Trophoblast cell (in vitro differentiated cells and primary cell): Measurements from ENCODE around the gene ENTPD6.
"Not testable (repeated sequence)": the region's sequence is repeated elsewhere in the genome, so short reads cannot be mapped to it uniquely, and the experiment has no call there.

ENCODE experiments used
- DNase-seq, 2 donors: peaks; one replicate each; pipeline ENCODE4 v3.0.0-alpha.2; 2016
- H2AFZ ChIP-seq: 2 replicates; pipeline ENCODE4 v1.6.1; 2013; ENCODE audit warnings: low read length, moderate library complexity, mild to moderate bottlenecking; ENCODE audit not compliant: insufficient read depth, poor library complexity
- H2AK5ac ChIP-seq: 2 replicates; pipeline ENCODE4 v1.6.1; 2013; ENCODE audit warnings: mild to moderate bottlenecking, low read length
- H2BK120ac ChIP-seq: 2 replicates; pipeline ENCODE4 v1.6.1; 2013; ENCODE audit warnings: low read length, mild to moderate bottlenecking, moderate library complexity; ENCODE audit not compliant: insufficient read depth, poor library complexity
- H2BK12ac ChIP-seq: 2 replicates; pipeline ENCODE4 v1.6.1; 2013; ENCODE audit warnings: mild to moderate bottlenecking, low read length, moderate library complexity
- H2BK5ac ChIP-seq: 2 replicates; pipeline ENCODE4 v1.6.1; 2013; ENCODE audit warnings: low read length, low read depth, moderate library complexity, mild to moderate bottlenecking; ENCODE audit not compliant: poor library complexity
- H3K14ac ChIP-seq: 2 replicates; pipeline ENCODE4 v1.6.1; 2013; ENCODE audit warnings: mild to moderate bottlenecking, low read length
- H3K18ac ChIP-seq: 2 replicates; pipeline ENCODE4 v1.6.1; 2013; ENCODE audit warnings: mild to moderate bottlenecking, low read length
- H3K23ac ChIP-seq: 2 replicates; pipeline ENCODE4 v1.6.1; 2013; ENCODE audit warnings: low read length
- H3K27ac ChIP-seq: 2 replicates; pipeline ENCODE4 v1.5.1; 2013; ENCODE audit warnings: low read depth, mild to moderate bottlenecking, inconsistent platforms, low read length, moderate library complexity
- H3K27me3 ChIP-seq: 2 replicates; pipeline ENCODE4 v1.6.1; 2013; ENCODE audit warnings: inconsistent platforms, mild to moderate bottlenecking, low read length, moderate library complexity; ENCODE audit not compliant: insufficient read depth
- H3K36me3 ChIP-seq, 2 experiments: 1 replicate in 1 of 2; 2 replicates in 1 of 2; pipeline ENCODE4 v1.6.1; 2013; ENCODE audit warnings: low read length in 2 of 2, mild to moderate bottlenecking in 2 of 2, moderate library complexity in 1 of 2; ENCODE audit not compliant: insufficient read depth in 2 of 2, control insufficient read depth in 1 of 2
- H3K4ac ChIP-seq: 2 replicates; pipeline ENCODE4 v1.6.1; 2013; ENCODE audit warnings: low read depth, mild to moderate bottlenecking, low read length, moderate library complexity
- H3K4me1 ChIP-seq, 2 experiments: 1 replicate in 1 of 2; 2 replicates in 1 of 2; pipeline ENCODE4 v1.6.1; 2013; ENCODE audit warnings: low read length in 2 of 2, mild to moderate bottlenecking in 2 of 2, moderate library complexity in 1 of 2; ENCODE audit not compliant: insufficient read depth in 2 of 2, control insufficient read depth in 1 of 2
- H3K4me2 ChIP-seq: 2 replicates; pipeline ENCODE4 v1.6.1; 2013; ENCODE audit warnings: inconsistent platforms, mild to moderate bottlenecking, low read length, moderate library complexity
- H3K4me3 ChIP-seq: 2 replicates; pipeline ENCODE4 v1.5.1; 2013; ENCODE audit warnings: mild to moderate bottlenecking, low read depth, low read length, inconsistent platforms
- H3K79me1 ChIP-seq: one replicate; pipeline ENCODE4 v1.6.1; 2013; ENCODE audit warnings: low read length
- H3K79me2 ChIP-seq: 2 replicates; pipeline ENCODE4 v1.6.1; 2013; ENCODE audit warnings: low read length, mild to moderate bottlenecking; ENCODE audit not compliant: control insufficient read depth, insufficient read depth, poor library complexity
- H3K9ac ChIP-seq: 2 replicates; pipeline ENCODE4 v1.6.1; 2013; ENCODE audit warnings: mild to moderate bottlenecking, low read length
- H3K9me3 ChIP-seq: 2 replicates; pipeline ENCODE4 v1.6.1; 2013; ENCODE audit warnings: low read depth, mild to moderate bottlenecking, control low read depth, inconsistent platforms, low read length; ENCODE audit not compliant: insufficient read depth
- H4K12ac ChIP-seq: 2 replicates; pipeline ENCODE4 v1.6.1; 2013; ENCODE audit warnings: low read depth, mild to moderate bottlenecking, low read length, moderate library complexity
- H4K8ac ChIP-seq: 2 replicates; pipeline ENCODE4 v1.6.1; 2013; ENCODE audit warnings: low read depth, mild to moderate bottlenecking, low read length, moderate library complexity
- H4K91ac ChIP-seq: one replicate; pipeline ENCODE4 v1.6.1; 2013; ENCODE audit warnings: low read depth, mild to moderate bottlenecking, low read length, moderate library complexity
- WGBS: extraction: QIAGEN DNeasy Blood & Tissue Kit; methylation state at CpG from one replicate; pipeline ENCODE4 v1.1.7; 2013; ENCODE audit warnings: missing lambda C conversion rate; ENCODE audit not compliant: insufficient read length, insufficient coverage; ENCODE audit errors: extremely low coverage; 5-methylcytosine and 5-hydroxymethylcytosine counted together

ENTPD6 gene

GRCh38 chr20:25238319-25239037 is 43.0 kb downstream of the ENTPD6 start:
- Histone ChIP-seq H3K4me1 (peaks cover 11 to 14% of the 10 kb centered on the region in 2 experiments), H4K91ac (peak overlapping the region; percentile 46), H3K4ac (no peak overlapping the region), H3K23ac (no peak overlapping the region), H3K36me3 (no peaks in the 10 kb centered on the region), H2BK12ac (peak overlapping the region; percentile 53), H3K9me3 (peaks cover 3% of the 10 kb centered on the region), H3K18ac (peak overlapping the region; percentile 39), H2BK120ac (peak overlapping the region; percentile 37), H3K9ac (no peak overlapping the region), H3K79me2 (no peaks in the 10 kb centered on the region), H3K79me1 (peaks cover 3% of the 10 kb centered on the region), H3K14ac (peak overlapping the region; percentile 48), H3K27me3 (no peaks in the 10 kb centered on the region), H3K27ac (no peak overlapping the region), H3K4me3 (no peak overlapping the region), H2AK5ac (no peak overlapping the region), H2AFZ (no peak overlapping the region), H2BK5ac (peak overlapping the region; percentile 64), H4K12ac (no peak overlapping the region), H4K8ac (no peak overlapping the region), H3K4me2 (no peak overlapping the region)
- DNase-seq = peak in 1 of 2 donors; percentile 18
- no CpG with 5 or more reads among the region's 12 CpGs for WGBS

- H3K9ac ChIP-seq = no peak overlapping the region
- no peak overlapping the region for H2BK120ac ChIP-seq
- no peak overlapping the region for H4K8ac ChIP-seq
- no peaks in the 10 kb centered on the region for H3K36me3 ChIP-seq
- H2BK5ac ChIP-seq = no peak overlapping the region
- H4K12ac ChIP-seq = no peak overlapping the region
- H2AK5ac ChIP-seq = no peak overlapping the region
- H3K18ac ChIP-seq = no peak overlapping the region
- peaks cover 11 to 14% of the 10 kb centered on the region in 2 experiments for H3K4me1 ChIP-seq
- no CpG with 5 or more reads among the region's 19 CpGs for WGBS
- no peak overlapping the region for H3K4ac ChIP-seq
- H3K79me2 ChIP-seq = no peaks in the 10 kb centered on the region
- DNase-seq = no peak
- H3K9me3 ChIP-seq = peaks cover 3% of the 10 kb centered on the region
- no peak overlapping the region for H3K14ac ChIP-seq
- no peak overlapping the region for H3K4me3 ChIP-seq
- H4K91ac ChIP-seq = no peak overlapping the region
- peaks cover 3% of the 10 kb centered on the region for H3K79me1 ChIP-seq
- no peak overlapping the region for H2BK12ac ChIP-seq
- H3K23ac ChIP-seq = no peak overlapping the region
- H3K4me2 ChIP-seq = no peak overlapping the region
- no peak overlapping the region for H2AFZ ChIP-seq
- H3K27ac ChIP-seq = no peak overlapping the region
- H3K27me3 ChIP-seq = no peaks in the 10 kb centered on the region
These were observed 44.2 kb downstream of the ENTPD6 start for GRCh38 chr20:25239387-25240370.

- no CpG with 5 or more reads among the region's 9 CpGs for WGBS
These were observed 45.5 kb downstream of the ENTPD6 start for GRCh38 chr20:25240851-25241658.

GRCh38 chr20:25241659-25241955 is 46.1 kb downstream of the ENTPD6 start:
- not testable (repeated sequence) for H2BK120ac ChIP-seq, H2AK5ac ChIP-seq, H3K36me3 ChIP-seq, H3K23ac ChIP-seq, H2BK12ac ChIP-seq, H3K14ac ChIP-seq, H3K79me1 ChIP-seq, H2BK5ac ChIP-seq, H3K27ac ChIP-seq, H4K91ac ChIP-seq, H2AFZ ChIP-seq, H3K79me2 ChIP-seq, H3K4ac ChIP-seq, H4K12ac ChIP-seq, H3K9me3 ChIP-seq, H3K18ac ChIP-seq, H3K4me2 ChIP-seq, H3K27me3 ChIP-seq, H4K8ac ChIP-seq, H3K4me3 ChIP-seq, H3K9ac ChIP-seq
- peaks cover 11 to 14% of the 10 kb centered on the region in 2 experiments for H3K4me1 ChIP-seq
- WGBS = no CpG with 5 or more reads among the region's 4 CpGs
- DNase-seq = peak; percentile 43 to 56

More at GRCh38 chr20:25240851-25241658, 45.5 kb downstream of the ENTPD6 start:
- DNase-seq, H3K23ac ChIP-seq, H2BK120ac ChIP-seq, H3K4me3 ChIP-seq, H3K9ac ChIP-seq, H2BK5ac ChIP-seq, H3K27ac ChIP-seq, H4K91ac ChIP-seq, H3K79me1 ChIP-seq, H3K18ac ChIP-seq, H2BK12ac ChIP-seq, H3K14ac ChIP-seq, H3K36me3 ChIP-seq, H3K27me3 ChIP-seq, H3K4me2 ChIP-seq, H4K8ac ChIP-seq, H3K9me3 ChIP-seq, H3K4ac ChIP-seq, H2AK5ac ChIP-seq, H2AFZ ChIP-seq, H3K79me2 ChIP-seq, H4K12ac ChIP-seq: not testable (repeated sequence)
- peaks cover 11 to 14% of the 10 kb centered on the region in 2 experiments for H3K4me1 ChIP-seq
